Keratinocyte (primary cell): ENCODE measurements around the gene RPS6KL1.

Experiments
- EZH2 ChIP-seq: IDR thresholded peaks from one replicate; pipeline ENCODE4 v1.6.1; 2012; ENCODE audit warnings: inconsistent platforms, mild to moderate bottlenecking, low read length, moderate library complexity
- TF ChIP-seq, protein P1 (sequence below), 3 experiments: IDR thresholded peaks in 1 of 3; conservative IDR thresholded peaks in 1 of 3; optimal IDR thresholded peaks in 1 of 3; 2 replicates in 2 of 3; 3 replicates in 1 of 3; pipeline versions ENCODE3 to v1.5.1; 2011; ENCODE audit warnings: low read length in 3 of 3, mild to moderate bottlenecking in 3 of 3, moderate library complexity in 2 of 3, control low read depth in 1 of 3, inconsistent platforms in 1 of 3; ENCODE audit not compliant: insufficient read depth in 2 of 3; ENCODE audit errors: extremely low read depth in 1 of 3

DNA sequence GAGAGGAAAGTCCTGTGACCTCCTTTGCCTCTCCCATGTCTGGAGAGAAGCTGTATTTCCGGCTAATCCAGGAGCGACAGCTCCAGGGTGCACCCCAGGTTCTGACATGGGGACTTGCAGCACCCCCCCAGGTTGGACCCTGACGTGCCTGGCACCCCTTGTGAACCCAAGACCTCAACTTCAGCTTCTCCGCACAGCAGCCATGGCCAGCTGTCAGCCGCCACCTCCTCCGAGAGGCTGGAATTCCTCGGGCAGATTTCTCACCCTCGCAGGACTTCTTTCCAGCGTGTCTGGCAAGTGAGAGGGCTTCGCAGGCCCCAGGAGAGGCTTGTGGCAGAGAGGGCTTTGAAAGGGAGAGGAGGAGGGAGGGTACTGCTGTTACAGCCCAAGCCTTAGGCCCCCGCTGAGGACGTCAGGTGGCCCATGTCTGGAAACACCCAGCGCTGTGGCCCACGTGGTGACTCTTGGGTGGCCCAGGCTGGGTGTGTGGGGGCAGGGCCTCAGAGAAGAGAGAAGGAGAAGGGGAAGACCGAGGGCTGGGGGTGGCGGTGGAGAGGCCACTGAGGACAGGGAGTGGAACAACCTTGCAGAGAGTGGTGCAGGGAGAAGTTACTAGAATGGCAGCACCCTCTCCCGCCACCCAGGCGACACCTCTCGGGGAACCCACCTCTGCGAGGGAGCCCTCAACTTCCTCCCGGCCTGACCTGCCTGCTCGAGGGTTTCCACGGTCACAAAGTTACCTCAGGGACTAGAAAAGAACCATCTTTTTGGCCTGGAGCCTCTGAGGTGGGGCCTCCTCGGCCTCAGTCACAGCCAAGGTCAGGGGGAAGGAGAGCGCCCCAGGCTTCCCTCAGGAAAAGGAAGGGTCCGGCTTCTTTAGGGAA is 11.7 kb upstream of the RPS6KL1 start:
- no peak for TF ChIP-seq EZH2
- TF ChIP-seq, protein P1, sequence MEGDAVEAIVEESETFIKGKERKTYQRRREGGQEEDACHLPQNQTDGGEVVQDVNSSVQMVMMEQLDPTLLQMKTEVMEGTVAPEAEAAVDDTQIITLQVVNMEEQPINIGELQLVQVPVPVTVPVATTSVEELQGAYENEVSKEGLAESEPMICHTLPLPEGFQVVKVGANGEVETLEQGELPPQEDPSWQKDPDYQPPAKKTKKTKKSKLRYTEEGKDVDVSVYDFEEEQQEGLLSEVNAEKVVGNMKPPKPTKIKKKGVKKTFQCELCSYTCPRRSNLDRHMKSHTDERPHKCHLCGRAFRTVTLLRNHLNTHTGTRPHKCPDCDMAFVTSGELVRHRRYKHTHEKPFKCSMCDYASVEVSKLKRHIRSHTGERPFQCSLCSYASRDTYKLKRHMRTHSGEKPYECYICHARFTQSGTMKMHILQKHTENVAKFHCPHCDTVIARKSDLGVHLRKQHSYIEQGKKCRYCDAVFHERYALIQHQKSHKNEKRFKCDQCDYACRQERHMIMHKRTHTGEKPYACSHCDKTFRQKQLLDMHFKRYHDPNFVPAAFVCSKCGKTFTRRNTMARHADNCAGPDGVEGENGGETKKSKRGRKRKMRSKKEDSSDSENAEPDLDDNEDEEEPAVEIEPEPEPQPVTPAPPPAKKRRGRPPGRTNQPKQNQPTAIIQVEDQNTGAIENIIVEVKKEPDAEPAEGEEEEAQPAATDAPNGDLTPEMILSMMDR (optimal IDR thresholded peaks at IDR 0.05 in 1 of 3, IDR thresholded peaks at IDR 0.05 in 1 of 3, conservative IDR thresholded peaks at IDR 0.05 in 1 of 3; ENCODE audit: extremely low read depth in 1 of 3, insufficient read depth in 2 of 3, low read length in 3 of 3), result no peak
